Neuronal stem cell (in vitro differentiated cells): ENCODE results near the gene NUDT3.

Experiments used
- DNase-seq: peaks from one replicate; pipeline ENCODE4 v3.0.0-alpha.2; 2013; ENCODE audit warnings: low spot score
- H2AFZ ChIP-seq: one replicate; pipeline ENCODE4 v1.6.1; 2013; ENCODE audit warnings: mild to moderate bottlenecking, low read length, inconsistent platforms
- H2AK5ac ChIP-seq: 2 replicates; pipeline ENCODE4 v1.6.1; 2013; ENCODE audit warnings: low read depth, mild to moderate bottlenecking, inconsistent platforms, low read length, moderate library complexity, mixed read lengths
- H2BK120ac ChIP-seq: 2 replicates; pipeline ENCODE4 v1.6.1; 2013; ENCODE audit warnings: low read depth, mild to moderate bottlenecking, inconsistent platforms, low read length, moderate library complexity, mixed read lengths
- H2BK12ac ChIP-seq: one replicate; pipeline ENCODE4 v1.6.1; 2013; ENCODE audit warnings: low read length, inconsistent platforms
- H2BK15ac ChIP-seq: 2 replicates; pipeline ENCODE4 v1.6.1; 2013; ENCODE audit warnings: mild to moderate bottlenecking, low read length, inconsistent platforms, mixed read lengths
- H2BK5ac ChIP-seq: one replicate; pipeline ENCODE4 v1.6.1; 2013; ENCODE audit warnings: inconsistent platforms, mild to moderate bottlenecking, low read length, moderate library complexity
- H3K14ac ChIP-seq: one replicate; pipeline ENCODE4 v1.6.1; 2013; ENCODE audit warnings: low read length, inconsistent platforms
- H3K18ac ChIP-seq: 2 replicates; pipeline ENCODE4 v1.6.1; 2013; ENCODE audit warnings: low read length, inconsistent platforms
- H3K23ac ChIP-seq: 2 replicates; pipeline ENCODE4 v1.6.1; 2013; ENCODE audit warnings: low read depth, mild to moderate bottlenecking, mixed read lengths, low read length, inconsistent platforms; ENCODE audit not compliant: poor library complexity
- H3K27ac ChIP-seq: replicated peaks from 3 replicates; pipeline ENCODE4 v1.5.1; 2013; ENCODE audit warnings: low read length, inconsistent platforms
- H3K27me3 ChIP-seq, 3 experiments: 2 replicates each; pipeline ENCODE4 v1.6.1; 2013; ENCODE audit warnings: low read length in 3 of 3, mild to moderate bottlenecking in 2 of 3, inconsistent platforms in 1 of 3, low read depth in 1 of 3, mixed read lengths in 1 of 3, moderate library complexity in 1 of 3; ENCODE audit not compliant: control insufficient read depth in 3 of 3, insufficient read depth in 3 of 3
- H3K36me3 ChIP-seq, 2 donors: replicated peaks in 1 of 2; 2 replicates each; pipeline ENCODE4 v1.6.1; 2013; ENCODE audit warnings: low read length in 2 of 2; ENCODE audit not compliant: control insufficient read depth in 2 of 2, insufficient read depth in 2 of 2
- H3K4ac ChIP-seq: 2 replicates; pipeline ENCODE4 v1.6.1; 2013; ENCODE audit warnings: inconsistent platforms, mild to moderate bottlenecking, low read length, moderate library complexity
- H3K4me1 ChIP-seq, 2 donors: 1 replicate in 1 of 2; 2 replicates in 1 of 2; pipeline ENCODE4 v1.6.1; 2013; ENCODE audit warnings: low read length in 2 of 2, low read depth in 1 of 2; ENCODE audit not compliant: control insufficient read depth in 2 of 2, insufficient read depth in 1 of 2
- H3K4me2 ChIP-seq: one replicate; pipeline ENCODE4 v1.6.1; 2013; ENCODE audit warnings: mild to moderate bottlenecking, low read length, inconsistent platforms; ENCODE audit not compliant: insufficient read depth, poor library complexity, severe bottlenecking
- H3K4me3 ChIP-seq, 2 donors: 2 replicates each; pipeline ENCODE4 v1.5.1; 2013; ENCODE audit warnings: low read length in 2 of 2, mild to moderate bottlenecking in 2 of 2, inconsistent platforms in 1 of 2, moderate library complexity in 1 of 2
- H3K79me1 ChIP-seq: one replicate; pipeline ENCODE4 v1.6.1; 2013; ENCODE audit warnings: low read depth, mild to moderate bottlenecking, inconsistent platforms, low read length, moderate library complexity
- H3K9ac ChIP-seq: one replicate; pipeline ENCODE4 v1.6.1; 2013; ENCODE audit warnings: mild to moderate bottlenecking, low read depth, low read length, inconsistent platforms; ENCODE audit not compliant: poor library complexity
- H3K9me3 ChIP-seq, 2 donors: replicated peaks in 1 of 2; 2 replicates each; pipeline versions ENCODE3 to v1.6.1; 2013; ENCODE audit warnings: low read length in 2 of 2, mild to moderate bottlenecking in 2 of 2, inconsistent platforms in 1 of 2, low read depth in 1 of 2, mixed read lengths in 1 of 2, moderate library complexity in 1 of 2; ENCODE audit not compliant: control insufficient read depth in 2 of 2, insufficient read depth in 1 of 2
- H4K8ac ChIP-seq: one replicate; pipeline ENCODE4 v1.6.1; 2013; ENCODE audit warnings: low read depth, mild to moderate bottlenecking, inconsistent platforms, low read length, moderate library complexity
- H4K91ac ChIP-seq: one replicate; pipeline ENCODE4 v1.6.1; 2013; ENCODE audit warnings: low read length, low read depth, mild to moderate bottlenecking, inconsistent platforms; ENCODE audit not compliant: poor library complexity
- WGBS, 2 donors: extraction: QIAGEN DNeasy Blood & Tissue Kit; methylation state at CpG; one replicate each; pipeline ENCODE4 v1.1.7; 2013; ENCODE audit warnings: missing lambda C conversion rate in 2 of 2, mixed read lengths in 1 of 2; ENCODE audit not compliant: insufficient read length in 2 of 2, insufficient replicate concordance in 1 of 2; ENCODE audit errors: extremely low coverage in 2 of 2; 5-methylcytosine and 5-hydroxymethylcytosine counted together

The NUDT3 gene

DNA sequence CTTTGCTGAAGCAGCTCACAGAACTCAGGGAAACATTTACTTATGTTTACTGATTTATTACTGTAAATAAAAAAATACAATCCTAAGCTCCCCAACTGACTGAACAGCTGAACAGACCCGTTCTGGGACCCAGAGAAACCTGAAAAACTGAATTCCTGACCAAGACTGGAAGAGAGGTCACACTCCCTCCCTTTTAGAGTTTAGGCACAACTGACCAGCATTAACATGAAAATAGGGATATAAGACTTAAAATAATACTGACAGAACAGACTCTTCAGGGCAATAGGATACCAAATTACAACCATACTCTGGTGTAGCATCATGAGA lies 45.1 kb upstream of the NUDT3 start:
- Histone ChIP-seq H3K9me3 (peaks cover 0 to 2% of the 10 kb centered on the region in 2 donors), H2BK5ac (no peak overlapping the region), H3K14ac (no peak overlapping the region), H3K4me2 (no peak overlapping the region), H3K9ac (no peak overlapping the region), H2BK120ac (no peak overlapping the region), H2BK12ac (no peak overlapping the region), H3K79me1 (no peaks in the 10 kb centered on the region), H3K27ac (no peak overlapping the region), H3K27me3 (no peaks in the 10 kb centered on the region), H2AK5ac (no peak overlapping the region), H3K4me3 (no peak overlapping the region), H3K4ac (no peak overlapping the region), H4K8ac (no peak overlapping the region), H3K23ac (no peak overlapping the region), H4K91ac (no peak overlapping the region), H2AFZ (no peak overlapping the region), H3K18ac (no peak overlapping the region), H2BK15ac (no peak overlapping the region), H3K36me3 (no peaks in the 10 kb centered on the region), H3K4me1 (no peaks in the 10 kb centered on the region)
- no peak for DNase-seq
- WGBS, 2 donors = no CpG with 5 or more reads among the region's 1 CpG

GRCh38 chr6:34436803-34437643 lies 44.6 kb upstream of the NUDT3 start:
- Histone ChIP-seq H3K9ac (no peak overlapping the region), H3K23ac (no peak overlapping the region), H3K18ac (no peak overlapping the region), H3K9me3 (peaks cover 0 to 2% of the 10 kb centered on the region in 2 donors), H2BK120ac (no peak overlapping the region), H3K27ac (no peak overlapping the region), H2BK5ac (no peak overlapping the region), H4K8ac (no peak overlapping the region), H3K27me3 (no peaks in the 10 kb centered on the region), H4K91ac (no peak overlapping the region), H3K4me2 (no peak overlapping the region), H3K4ac (no peak overlapping the region), H3K79me1 (no peaks in the 10 kb centered on the region), H2AFZ (no peak overlapping the region), H2BK12ac (no peak overlapping the region), H3K14ac (no peak overlapping the region), H3K36me3 (no peaks in the 10 kb centered on the region), H3K4me3 (peak overlapping the region in 1 of 2 donors; percentile 51), H2AK5ac (no peak overlapping the region), H3K4me1 (no peaks in the 10 kb centered on the region), H2BK15ac (no peak overlapping the region)
- DNase-seq = no peak
- WGBS, 2 donors = no CpG with 5 or more reads among the region's 38 CpGs

DNA sequence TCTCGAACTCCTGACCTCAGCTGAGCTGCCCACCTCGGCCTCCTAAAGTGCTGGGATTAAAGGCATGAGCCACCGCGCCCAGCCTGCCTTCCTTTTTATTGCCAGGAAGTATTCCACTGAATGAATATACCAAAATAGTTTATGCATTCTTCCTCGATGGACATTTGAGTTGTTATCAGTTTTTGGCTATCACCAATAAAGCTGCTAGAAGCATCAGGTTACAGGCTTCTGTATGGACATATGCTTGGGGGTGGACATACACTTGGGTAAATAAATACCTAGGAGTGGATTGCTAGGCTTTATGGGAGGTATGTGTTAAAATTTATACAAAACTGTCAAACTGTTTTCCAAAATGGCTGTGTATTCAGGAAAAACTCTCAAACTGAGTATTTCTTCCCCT lies 43.4 kb upstream of the NUDT3 start:
- Histone ChIP-seq H2AFZ (no peak overlapping the region), H3K4me1 (no peaks in the 10 kb centered on the region), H3K4me2 (no peak overlapping the region), H2BK5ac (no peak overlapping the region), H3K79me1 (no peaks in the 10 kb centered on the region), H3K23ac (no peak overlapping the region), H3K9me3 (peaks cover 0 to 2% of the 10 kb centered on the region in 2 donors), H2BK12ac (no peak overlapping the region), H3K27ac (no peak overlapping the region), H3K4ac (no peak overlapping the region), H2BK120ac (no peak overlapping the region), H3K9ac (no peak overlapping the region), H2BK15ac (no peak overlapping the region), H3K36me3 (no peaks in the 10 kb centered on the region), H4K8ac (no peak overlapping the region), H4K91ac (no peak overlapping the region), H3K4me3 (no peak overlapping the region), H3K14ac (no peak overlapping the region), H3K27me3 (no peaks in the 10 kb centered on the region), H2AK5ac (no peak overlapping the region), H3K18ac (no peak overlapping the region)
- DNase-seq = no peak
- WGBS, 2 donors = no CpG with 5 or more reads among the region's 5 CpGs

- Histone ChIP-seq H3K79me1 (peaks cover 4% of the 10 kb centered on the region), H2BK120ac (no peak within 1 kb of the TSS), H2BK5ac (peak within 1 kb of the TSS; percentile 88), H2BK12ac (no peak within 1 kb of the TSS), H3K14ac (no peak within 1 kb of the TSS), H3K4me1 (peaks cover 5 to 6% of the 10 kb centered on the region in 2 donors), H4K91ac (no peak within 1 kb of the TSS), H3K18ac (peak within 1 kb of the TSS; percentile 86), H2AFZ (peak within 1 kb of the TSS; percentile 95), H3K4me3 (peak within 1 kb of the TSS; percentile 87 to 89), H3K4ac (no peak within 1 kb of the TSS), H3K9me3 (peaks cover 0 to 2% of the 10 kb centered on the region in 2 donors), H4K8ac (no peak within 1 kb of the TSS), H2BK15ac (no peak within 1 kb of the TSS), H3K27ac (peak within 1 kb of the TSS; percentile 65), H3K9ac (peak within 1 kb of the TSS; percentile 99), H3K36me3 (peaks cover 25 to 47% of the 10 kb centered on the region in 2 donors), H2AK5ac (peak within 1 kb of the TSS; percentile 69), H3K27me3 (no peaks in the 10 kb centered on the region), H3K23ac (peak within 1 kb of the TSS; percentile 88), H3K4me2 (peak within 1 kb of the TSS; percentile 58)
- no CpG with 5 or more reads among the region's 58 CpGs for WGBS, 2 donors
- DNase-seq = peak; percentile 88
Observed at GRCh38 chr6:34425498-34426410, 33.3 kb upstream of the NUDT3 start, which contains the start of gene RPS10. Gene RPS10, minus strand, starts transcription at chr6:34426069. Its CDS starts 848 bp downstream, at chr6:34425221.
